CD4-positive, alpha-beta T cell treated with Interleukin-6 for 4 hours (primary cell): ENCODE measurements around the gene EPB41L1.

ENCODE experiments used
- DNase-seq: peaks from one replicate; pipeline ENCODE4 v3.0.0-alpha.2; 2020; ENCODE audit warnings: mixed read lengths

The EPB41L1 gene

DNA sequence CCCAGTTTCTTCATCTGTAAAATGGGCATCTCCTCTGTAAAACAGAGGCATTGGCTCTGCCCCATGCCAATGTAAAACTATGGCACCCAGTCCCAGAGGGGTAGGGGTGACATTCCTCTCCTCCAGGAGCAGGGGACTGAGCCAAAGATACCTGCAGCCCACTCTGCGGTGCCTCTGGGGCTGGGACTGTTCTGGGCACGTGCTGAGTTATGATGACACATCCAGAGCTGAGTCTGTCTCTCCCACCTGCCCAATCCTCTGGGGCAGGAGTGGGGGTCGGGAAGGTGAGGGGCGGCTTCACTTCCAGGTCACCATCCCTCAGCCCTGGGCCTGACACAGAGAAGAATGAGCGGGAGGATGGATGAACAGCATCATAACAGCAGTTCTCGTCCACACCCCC, 111.6 kb downstream of the EPB41L1 start:
- DNase-seq = no peak

DNA sequence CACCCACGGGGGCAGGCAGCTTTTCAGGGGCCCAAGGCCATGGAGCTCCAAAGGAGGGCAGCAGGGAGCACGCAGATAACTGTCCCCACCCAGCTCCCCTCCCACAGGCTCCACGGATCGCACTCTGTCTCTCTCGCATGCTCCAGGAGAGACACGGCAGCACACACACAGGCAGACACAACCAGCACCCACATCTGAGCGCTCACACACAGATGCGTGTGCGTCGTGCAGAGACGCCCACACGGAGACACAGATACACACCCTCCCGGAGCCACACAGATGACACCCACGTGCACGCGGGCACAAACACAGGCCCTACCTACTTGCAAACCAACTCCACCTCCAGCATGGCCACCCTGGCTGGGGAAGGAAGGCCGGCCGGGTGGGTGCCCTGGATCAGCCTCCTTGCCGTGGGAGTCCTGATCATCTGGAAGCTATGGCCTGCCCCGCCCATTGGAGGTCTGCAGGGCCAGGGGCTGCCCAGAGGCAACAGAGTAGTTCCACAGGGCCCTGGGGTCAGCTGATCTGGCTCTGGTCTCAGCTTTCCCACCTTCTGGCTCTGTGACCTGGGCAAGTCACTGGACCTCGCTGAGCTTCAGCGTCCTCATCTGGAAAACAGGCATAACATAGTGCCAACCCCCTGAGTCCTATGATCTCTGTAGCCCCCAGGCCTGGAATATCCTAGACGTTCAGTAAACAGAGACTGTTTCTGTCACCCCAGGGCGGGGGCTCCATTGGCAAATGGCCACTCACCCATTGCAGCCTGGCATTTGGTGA, 113.3 kb downstream of the EPB41L1 start:
- DNase-seq = no peak

DNA sequence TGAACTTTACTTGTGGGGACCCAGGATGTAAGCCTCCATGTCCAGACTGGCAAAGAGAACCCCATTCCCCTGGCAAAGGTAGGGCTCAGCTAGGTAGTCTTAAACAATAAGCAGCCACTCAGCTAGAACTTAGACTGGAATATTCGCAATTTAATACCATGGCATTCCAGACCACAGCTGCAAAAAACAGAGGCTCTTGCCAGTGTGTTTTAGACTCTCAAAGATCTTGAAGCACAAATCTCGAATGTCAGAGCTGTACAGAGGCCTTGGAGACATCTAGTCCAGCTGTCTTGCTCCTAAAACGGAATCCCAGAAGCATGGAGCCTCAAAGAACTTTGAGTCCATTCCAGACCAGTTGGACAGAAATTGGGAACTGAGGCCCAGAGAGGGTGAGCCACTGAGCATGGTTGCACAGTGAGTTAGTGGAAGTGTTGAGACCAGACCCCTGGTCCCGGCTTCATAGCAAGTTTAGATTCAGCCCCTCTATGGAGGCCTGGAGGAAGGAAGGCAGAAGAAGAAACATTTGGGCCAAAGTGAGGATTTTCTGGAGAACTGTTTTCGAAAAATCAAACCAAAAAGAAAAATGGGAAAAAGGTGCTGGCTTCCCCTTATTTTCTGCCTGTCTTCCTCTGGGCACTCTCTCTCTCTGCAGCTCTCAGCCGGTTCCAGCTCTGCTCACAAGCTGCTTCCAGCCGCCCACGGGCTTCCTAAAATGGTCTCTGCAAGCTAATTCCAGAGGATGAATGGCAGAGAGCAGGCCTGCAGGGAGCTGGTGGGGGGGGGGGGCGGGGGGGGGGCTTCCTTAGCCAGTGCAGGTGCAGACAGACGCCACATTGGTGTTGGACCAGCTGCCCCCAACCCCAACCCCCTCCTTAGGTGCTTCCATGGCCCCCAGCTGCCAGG, 114.2 kb downstream of the EPB41L1 start:
- DNase-seq = no peak

DNA sequence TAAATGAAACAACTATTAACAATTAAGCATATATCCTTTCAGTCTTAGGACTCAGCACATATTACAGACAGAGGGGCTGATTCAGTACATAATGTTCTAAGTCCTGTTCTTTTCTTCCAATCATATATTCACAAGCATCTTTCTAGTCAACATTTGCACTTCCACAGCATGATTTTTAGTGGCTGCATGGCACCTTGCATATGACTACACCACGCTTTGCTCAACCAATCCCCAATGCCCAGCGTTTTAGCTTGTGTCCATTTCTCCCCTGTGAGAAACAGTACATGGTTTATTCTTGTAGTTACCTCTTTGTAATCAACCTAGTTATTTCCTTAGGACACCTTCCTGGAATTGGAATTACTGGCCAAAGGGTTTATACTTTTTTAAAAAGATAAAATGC, 115.0 kb downstream of the EPB41L1 start:
- no peak for DNase-seq

DNA sequence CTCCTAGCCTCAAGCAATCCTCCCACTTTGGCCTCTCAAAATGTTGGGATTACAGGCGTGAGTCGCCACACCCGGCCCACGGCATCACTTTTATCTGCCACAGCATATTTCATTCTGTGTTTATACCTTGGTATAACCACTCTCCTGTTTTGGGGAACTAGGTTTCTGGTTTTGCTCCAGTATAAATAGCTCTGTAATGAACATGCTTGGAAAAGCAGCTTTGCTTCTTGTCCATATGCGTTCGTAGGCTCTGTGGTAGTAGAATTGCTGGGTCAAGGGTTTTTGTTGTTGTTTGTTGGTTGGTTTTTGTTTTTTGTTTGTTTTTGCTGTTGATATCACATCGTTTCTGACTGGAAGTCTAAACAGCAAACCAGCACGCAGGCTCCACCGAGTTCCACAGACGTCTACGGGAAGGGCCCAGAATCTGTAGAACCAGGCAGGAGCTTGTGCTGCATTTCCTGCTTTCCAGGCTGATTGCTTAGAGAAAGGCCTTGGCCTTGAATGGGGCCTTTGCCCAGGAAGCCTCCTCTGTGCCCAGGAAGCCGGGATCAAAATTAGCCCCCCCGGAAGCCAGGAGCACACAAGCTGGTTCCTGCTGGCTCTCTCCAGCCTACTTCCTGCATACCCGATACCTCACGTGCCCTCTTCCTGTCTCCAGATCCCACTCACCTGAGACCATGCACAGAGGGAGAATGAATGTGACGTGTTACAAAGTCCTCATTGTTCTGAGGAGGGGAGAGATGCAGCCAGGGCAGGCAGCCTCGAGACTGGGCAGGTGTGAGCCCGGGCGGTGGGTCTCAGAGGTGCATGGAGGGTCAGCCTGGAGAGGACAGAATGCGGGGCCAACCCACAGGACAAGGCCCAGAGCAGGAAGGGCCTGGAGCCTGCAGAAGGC, 116.5 kb downstream of the EPB41L1 start:
- no peak for DNase-seq

DNA sequence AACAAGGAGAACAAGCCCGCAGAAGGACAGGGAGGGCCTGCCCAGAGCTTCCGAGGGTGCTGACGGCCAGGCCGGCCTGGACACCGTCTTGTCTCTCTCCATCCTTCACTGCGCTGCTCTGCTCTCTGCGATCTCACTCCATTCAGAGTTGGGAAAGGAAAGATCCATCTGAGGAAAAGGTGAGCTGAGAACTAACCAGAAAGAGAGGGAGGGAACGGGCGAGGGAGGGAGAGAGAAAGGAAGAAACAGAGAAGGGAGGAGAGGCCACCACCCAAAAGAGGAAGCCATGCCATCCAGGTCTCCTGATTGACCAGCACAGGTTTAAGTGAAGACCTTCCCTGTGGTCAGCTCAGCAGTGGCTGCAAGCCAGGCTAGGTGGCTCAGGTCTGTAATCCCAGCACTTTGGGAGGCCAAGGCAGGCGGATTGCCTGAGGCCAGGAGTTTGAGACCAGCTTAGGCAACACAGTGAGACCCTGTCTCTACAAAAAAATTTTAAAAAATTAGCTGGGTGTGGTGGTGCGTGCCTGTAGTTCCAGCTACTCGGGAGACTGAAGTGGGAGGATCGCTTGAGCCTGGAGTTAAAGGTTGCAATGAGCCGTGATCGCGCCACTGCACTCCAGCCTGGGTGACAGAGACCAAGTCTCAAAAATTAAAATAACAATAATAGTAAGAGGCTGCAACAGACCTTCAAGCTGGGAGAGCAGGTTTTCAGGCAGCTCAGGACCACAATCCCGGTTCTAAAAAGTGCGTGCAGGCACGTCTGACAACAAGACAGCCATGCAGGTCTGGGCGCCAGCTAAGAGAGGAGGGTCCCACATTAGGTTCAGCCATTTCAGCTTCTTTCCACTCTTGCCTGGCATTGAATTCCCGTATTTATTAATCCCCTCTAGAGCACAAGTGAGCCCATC, 117.4 kb downstream of the EPB41L1 start:
- DNase-seq = no peak

DNA sequence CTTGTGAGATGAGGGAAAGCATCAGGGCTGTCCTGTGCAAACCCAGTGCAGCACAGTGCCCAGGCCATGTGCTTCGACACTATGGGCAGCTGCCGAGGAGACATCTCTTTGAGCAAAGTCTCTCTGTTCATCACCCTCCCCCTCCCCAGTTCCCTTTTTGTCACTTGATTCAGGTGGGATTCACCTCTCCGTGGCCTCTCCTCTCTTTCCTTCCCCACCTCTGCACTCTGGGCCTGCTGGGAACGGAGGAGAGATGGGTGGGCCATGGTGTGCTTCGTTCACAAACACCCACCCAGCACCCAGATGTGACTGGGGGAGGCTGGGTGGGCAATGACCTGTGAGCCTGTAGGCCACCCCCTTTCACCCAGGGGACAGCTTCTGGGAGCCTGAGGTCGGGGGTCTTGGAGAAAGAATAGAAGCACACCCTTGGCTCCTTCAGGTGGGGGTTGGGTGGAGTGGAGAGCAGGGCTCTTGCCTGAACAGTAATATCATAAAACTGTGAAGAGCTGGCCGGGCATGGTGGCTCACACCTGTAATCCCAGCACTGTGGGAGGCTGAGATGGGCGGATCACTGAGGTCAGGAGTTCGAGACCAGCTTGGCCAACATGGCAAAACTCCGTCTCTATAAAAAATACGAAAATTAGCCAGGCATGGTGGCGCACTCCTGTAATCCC, 118.1 kb downstream of the EPB41L1 start:
- no peak for DNase-seq

DNA sequence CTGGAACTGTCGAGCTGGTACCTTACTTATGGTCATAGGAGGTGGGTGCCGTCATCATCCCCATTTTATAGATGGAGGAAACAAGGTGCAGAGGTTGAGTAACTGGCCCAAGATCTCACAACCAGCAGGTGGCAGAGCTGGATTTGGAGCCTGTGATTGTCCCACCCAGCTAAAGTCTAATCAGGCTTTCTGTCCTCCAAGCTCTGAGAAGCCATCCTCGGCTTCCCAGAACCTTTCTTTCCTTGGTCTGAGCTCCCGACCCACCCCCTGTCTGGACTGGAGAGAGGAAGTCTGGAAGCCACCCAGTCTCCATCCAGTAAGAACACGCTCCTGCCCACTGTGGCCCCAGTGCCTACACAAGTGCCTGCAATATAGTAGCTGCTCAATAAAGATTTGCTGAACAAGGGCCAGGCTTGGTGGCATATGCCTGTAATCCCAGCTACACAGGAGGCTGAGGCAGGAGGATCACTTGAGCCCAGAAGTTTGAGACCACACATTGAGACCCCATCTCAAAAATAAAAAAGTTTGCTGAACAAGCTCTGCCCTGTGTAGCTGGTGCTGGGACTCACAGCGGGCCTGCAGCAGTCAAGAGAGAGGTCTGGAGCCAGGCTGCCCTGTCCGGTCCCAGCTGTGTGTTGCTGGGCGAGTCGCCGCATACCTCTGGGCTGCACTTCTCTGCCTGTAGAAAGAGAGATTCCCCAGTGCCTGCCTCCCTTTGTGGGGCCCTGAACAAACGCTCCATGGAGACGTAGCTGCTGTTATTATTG, 119.1 kb downstream of the EPB41L1 start:
- DNase-seq = peak; percentile 11

DNA sequence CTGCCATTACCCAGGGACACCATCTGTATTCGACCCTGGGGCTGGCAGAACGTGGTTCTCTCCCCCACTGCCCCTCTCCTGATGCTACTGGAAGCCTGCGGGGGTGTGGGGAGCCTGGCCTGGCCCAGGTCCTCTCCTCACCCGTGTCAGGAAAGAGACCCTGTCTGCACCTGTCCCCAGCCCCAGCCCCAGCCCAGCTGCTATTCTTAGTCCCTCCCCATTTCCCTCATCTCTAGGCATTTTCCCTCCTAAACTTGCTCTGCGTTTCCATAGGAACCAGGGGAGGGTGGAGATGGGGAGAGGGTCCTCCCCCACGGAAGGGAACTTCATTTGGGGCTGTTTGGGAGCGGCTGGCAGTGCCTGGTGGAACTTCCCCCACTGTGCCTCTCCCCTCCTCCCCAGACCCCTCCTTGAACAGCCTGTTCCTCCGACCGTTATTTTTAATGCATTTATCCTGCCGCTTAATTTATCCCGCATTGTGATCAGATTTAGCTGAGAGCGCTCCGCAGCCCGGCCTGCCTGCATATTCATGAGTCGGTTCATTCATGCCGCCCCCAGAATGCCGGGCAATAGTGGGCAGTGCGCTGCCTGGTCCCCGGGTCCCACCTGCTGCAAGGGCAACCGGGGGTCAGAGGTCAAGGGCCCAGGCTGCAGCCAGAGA, 119.8 kb downstream of the EPB41L1 start:
- no peak for DNase-seq

DNA sequence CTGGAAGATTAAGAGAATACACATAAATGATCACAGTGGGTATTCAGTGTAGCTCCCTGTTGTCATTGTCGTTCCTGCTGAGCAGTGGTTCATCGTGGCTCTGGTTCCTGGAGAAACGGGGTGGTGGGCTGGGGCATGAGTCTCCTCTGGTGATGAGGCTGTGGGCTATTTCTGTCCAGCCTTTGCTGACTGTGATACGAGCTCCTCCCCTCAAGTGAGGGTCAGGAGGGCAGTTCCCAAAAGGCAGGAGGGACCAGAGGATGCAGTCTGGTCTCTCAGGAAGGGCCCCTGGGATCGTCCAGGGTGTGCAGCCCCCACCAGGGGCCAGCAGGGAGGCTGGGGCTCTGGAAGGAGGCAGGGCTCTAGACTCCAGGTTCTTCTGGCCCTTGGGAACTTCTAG, 120.5 kb downstream of the EPB41L1 start:
- no peak for DNase-seq

DNA sequence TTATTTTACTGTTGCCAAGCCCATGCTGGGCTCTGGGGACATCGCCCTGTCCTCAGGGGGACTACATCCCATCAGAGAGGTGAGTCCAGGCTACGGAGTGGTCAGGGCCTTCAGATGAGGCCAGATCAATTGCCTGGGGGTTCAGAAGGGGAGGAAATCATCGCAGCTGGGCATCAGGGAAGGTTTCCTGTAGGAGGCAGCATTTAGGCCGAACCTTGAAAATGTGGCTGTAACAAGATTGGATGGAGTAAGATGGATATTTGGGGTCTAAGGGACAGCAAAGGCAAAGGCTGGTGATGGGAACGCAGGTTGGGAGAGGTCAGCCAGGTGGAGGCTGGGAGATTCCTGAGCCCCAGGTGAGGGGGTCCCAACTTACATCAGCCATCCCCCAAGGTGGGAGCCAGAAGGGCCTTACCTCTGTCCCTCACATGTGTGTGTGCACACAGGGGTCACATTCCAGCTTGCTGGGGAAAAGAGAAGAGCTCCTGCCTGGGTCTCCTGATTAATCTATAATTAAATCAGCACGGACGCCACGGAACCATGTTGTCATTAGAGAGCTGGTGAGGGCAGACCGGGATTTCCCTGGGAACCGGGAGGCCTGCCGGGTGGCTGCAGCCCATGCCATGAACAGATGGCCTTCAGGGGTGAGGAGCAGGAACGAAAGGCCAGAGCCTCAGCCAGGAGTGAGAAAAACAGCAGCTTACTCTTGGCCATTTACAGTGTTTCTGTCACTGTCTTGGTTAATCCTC, 121.1 kb downstream of the EPB41L1 start:
- DNase-seq = no peak

DNA sequence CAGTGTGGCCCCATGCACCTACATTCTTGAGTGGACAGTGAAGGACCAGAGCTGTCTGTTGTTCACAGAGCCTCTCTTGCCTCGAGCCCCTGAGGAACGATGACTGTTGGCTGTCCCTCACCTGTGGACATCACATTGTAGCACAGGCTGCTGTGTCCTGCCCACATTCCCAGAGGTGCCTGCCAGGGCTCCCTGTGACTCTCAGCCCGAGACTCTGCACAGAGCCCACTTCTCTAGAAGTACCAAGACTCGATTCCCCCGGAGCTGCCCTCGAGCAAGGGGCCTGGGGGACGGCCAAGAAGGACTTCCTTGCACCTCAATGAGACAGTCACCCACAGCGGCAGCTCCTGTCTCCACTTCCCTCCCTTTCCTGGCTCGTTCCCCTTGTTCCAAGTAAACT, 123.0 kb downstream of the EPB41L1 start:
- DNase-seq = no peak

DNA sequence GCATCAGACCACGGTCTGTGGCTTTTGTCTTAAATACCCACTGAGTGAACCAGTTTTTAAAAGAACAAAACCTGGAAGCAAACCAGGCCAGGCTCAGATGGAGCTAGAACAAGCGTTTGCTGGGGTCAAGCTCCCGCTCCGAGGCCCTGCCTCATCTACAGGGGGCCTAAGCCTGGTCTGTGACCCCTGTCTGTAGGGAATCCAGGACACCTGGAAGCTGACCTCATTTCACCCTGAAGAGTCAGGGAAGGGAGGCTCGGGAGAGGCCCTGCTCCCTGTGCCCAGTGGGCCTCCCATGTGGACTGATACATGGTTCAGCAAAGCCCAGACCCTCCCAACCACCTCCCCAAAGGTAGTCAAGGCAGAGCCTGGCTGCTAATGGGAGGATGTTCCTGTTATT, 124.8 kb downstream of the EPB41L1 start:
- DNase-seq = no peak

DNA sequence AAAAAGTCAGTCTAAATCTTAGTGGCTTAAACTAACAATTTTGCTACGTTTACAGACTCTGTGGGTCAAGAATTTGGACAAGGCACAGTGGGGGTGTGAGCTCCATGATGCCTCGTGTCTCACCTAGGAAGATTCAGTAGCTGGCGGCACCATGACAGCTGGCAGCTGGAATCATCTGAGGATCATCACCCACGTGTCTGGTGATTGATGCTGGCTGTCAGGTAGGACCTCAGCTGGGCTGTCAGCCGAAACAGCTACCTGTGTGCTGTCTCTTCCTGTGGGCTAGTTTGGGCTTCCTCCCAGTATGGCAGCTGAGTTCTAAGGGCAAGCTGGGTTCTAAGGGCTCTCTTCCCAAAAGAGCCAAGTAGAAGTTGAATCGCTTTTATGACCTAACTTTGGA, 125.2 kb downstream of the EPB41L1 start:
- DNase-seq = no peak

DNA sequence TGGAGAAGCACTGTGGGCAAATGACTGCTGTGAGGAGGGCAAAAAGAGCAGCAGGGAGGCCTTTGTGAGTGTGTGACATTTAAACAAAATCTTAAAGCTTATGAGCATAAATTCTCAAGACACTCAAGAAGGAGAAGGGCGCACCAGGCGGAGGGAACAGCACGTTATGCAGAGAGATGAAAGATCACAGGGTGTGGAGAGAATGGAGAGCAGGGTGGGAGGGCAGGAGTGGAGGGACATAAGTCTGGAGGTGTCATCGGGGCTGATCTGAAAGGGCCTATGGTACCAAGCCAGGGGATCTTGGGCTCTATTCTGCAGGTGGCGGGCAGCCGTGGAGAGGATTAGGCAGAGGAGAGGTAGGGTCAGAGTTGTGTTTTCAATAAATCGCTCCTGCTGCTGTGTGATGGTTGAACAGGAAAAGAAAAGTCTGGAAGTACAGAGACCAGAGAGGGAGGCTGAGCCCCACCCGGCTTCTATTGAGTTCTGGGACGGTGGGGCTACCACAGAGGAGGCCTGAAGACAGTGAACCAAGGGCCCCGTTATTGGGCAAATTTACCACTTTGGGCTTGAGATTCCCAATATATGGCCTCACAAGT, 127.3 kb downstream of the EPB41L1 start:
- DNase-seq = no peak
